HepG2 (cell line): Measurements from ENCODE around the gene FUOM. TPM values are rescaled to one million over a fixed set of nuclear protein-coding genes. Genes with fewer than 3 reads are reported as not detected.

Experiments used
- HHEX ChIP-seq: IDR thresholded peaks from 2 replicates; pipeline ENCODE4 v1.6.1; 2016; ENCODE audit warnings: control low read depth
- KDM5B ChIP-seq: sonication (generic); formaldehyde crosslinking; IDR thresholded peaks from 2 replicates; pipeline ENCODE4 v1.4.0; 2020; ENCODE audit warnings: missing genetic modification reagents, mild to moderate bottlenecking, borderline replicate concordance
- KLF16 ChIP-seq, 2 experiments: sonication (generic) in 1 of 2; formaldehyde crosslinking in 1 of 2; IDR thresholded peaks; 2 replicates each; pipeline versions ENCODE4 v1.6.1 to v1.8.0; 2016 to 2023; ENCODE audit warnings: missing genetic modification reagents in 2 of 2, missing compliant biosample characterization in 1 of 2
- NR2C2 ChIP-seq: sonication (generic); formaldehyde crosslinking; IDR thresholded peaks from 2 replicates; pipeline ENCODE4 v1.4.0; 2020; ENCODE audit warnings: missing genetic modification reagents, mild to moderate bottlenecking, moderate library complexity, borderline replicate concordance
- PBX2 ChIP-seq: IDR thresholded peaks from 2 replicates; pipeline ENCODE4 v1.6.1; 2016; ENCODE audit warnings: control low read depth
- RORA ChIP-seq: sonication (generic); formaldehyde crosslinking; IDR thresholded peaks from 2 replicates; pipeline ENCODE4 v1.5.0; 2020; ENCODE audit warnings: mild to moderate bottlenecking, missing genetic modification reagents, moderate library complexity
- SNAI1 ChIP-seq: sonication (generic); formaldehyde crosslinking; IDR thresholded peaks from 2 replicates; pipeline ENCODE4 v1.5.0; 2020; ENCODE audit warnings: mild to moderate bottlenecking, missing genetic modification reagents, borderline replicate concordance
- SPEN ChIP-seq: sonication (generic); formaldehyde crosslinking; IDR thresholded peaks from 2 replicates; pipeline ENCODE4 v1.5.1; 2020; ENCODE audit warnings: low read depth, mild to moderate bottlenecking, missing genetic modification reagents
- TEAD3 ChIP-seq: optimal IDR thresholded peaks from 2 replicates; pipeline ENCODE3; 2016; ENCODE audit warnings: borderline replicate concordance
- ZBTB20 ChIP-seq: sonication (generic); formaldehyde crosslinking; IDR thresholded peaks from 2 replicates; pipeline ENCODE4 v1.8.1; 2023; ENCODE audit warnings: missing genetic modification reagents, low read depth, mild to moderate bottlenecking, borderline replicate concordance
- ZBTB40 ChIP-seq, 2 experiments: fragments of 450-650 bp in 1 of 2; sonication (generic) in 1 of 2; formaldehyde crosslinking in 1 of 2; IDR thresholded peaks; 2 replicates each; pipeline versions ENCODE4 v1.6.1 to v1.8.0; 2016 to 2022; ENCODE audit warnings: antibody characterized with exemption in 1 of 2, mild to moderate bottlenecking in 1 of 2, missing genetic modification reagents in 1 of 2
- ZNF121 ChIP-seq: sonication (generic); formaldehyde crosslinking; IDR thresholded peaks from 2 replicates; pipeline ENCODE4 v1.5.0; 2020; ENCODE audit warnings: mild to moderate bottlenecking, missing genetic modification reagents
- ZNF280B ChIP-seq: sonication (generic); formaldehyde crosslinking; IDR thresholded peaks from 2 replicates; pipeline ENCODE4 v1.5.0; 2020; ENCODE audit warnings: missing genetic modification reagents, mild to moderate bottlenecking, borderline replicate concordance
- ZNF704 ChIP-seq: sonication (generic); formaldehyde crosslinking; IDR thresholded peaks from 2 replicates; pipeline ENCODE4 v1.8.1; 2023; ENCODE audit warnings: mild to moderate bottlenecking, inconsistent platforms, moderate library complexity, missing genetic modification reagents, borderline replicate concordance
- ZNF772 ChIP-seq: sonication (generic); formaldehyde crosslinking; IDR thresholded peaks from 2 replicates; pipeline ENCODE4 v1.5.0; 2020; ENCODE audit warnings: mild to moderate bottlenecking, missing genetic modification reagents
- polyA plus RNA-seq, 8 experiments: library from polyadenylated mRNA; depleted of rRNA in 3 of 8; stranded (reverse) in 7 of 8; unstranded in 1 of 8; fragments of >200 nt; fragmentation: Illumina TruSeq in 4 of 8; extraction: Trizol in 4 of 8; gene quantifications; 2 replicates each; pipeline versions ENCODE4 v1.2.1 to v1.2.3, GENCODE V29; 2011 to 2016; ENCODE audit warnings: low read depth in 4 of 8, missing spikeins in 1 of 8, mixed read lengths in 1 of 8; ENCODE audit not compliant: insufficient read depth in 1 of 8
- total RNA-seq, 5 experiments: library from RNA; depleted of rRNA; stranded (reverse); fragments of >200 nt; fragmentation: Illumina TruSeq; extraction: Trizol; gene quantifications; 2 replicates each; pipeline ENCODE4 v1.2.3, GENCODE V29; 2016; ENCODE audit warnings: low read depth in 1 of 5

Gene FUOM
- total and polyA plus RNA-seq, 2 of the 13 experiments (the other 11 are each of a cell fraction or from before 2014, with no cell fraction given), result 27.5 to 60.4 TPM

- TF ChIP-seq ZNF704 (no peak), KDM5B (CRISPR knock-in tag) (peak; percentile 26; the same call in 1 of the 2 replicates), NR2C2 (no peak), RORA (CRISPR knock-in tag) (no peak), ZBTB20 (CRISPR knock-in tag) (0 out of 2 replicates have a peak, but pooled peaks have one; percentile 4), ZNF121 (no peak), SPEN (CRISPR knock-in tag) (peak; percentile 11; the same call in 1 of the 2 replicates), ZNF280B (CRISPR knock-in tag) (no peak), PBX2 (CRISPR knock-in tag) (no peak), SNAI1 (CRISPR knock-in tag) (0 out of 2 replicates have a peak, but pooled peaks have one; percentile 37), TEAD3 (CRISPR knock-in tag) (no peak), HHEX (CRISPR knock-in tag) (no peak), ZBTB40 (IDR thresholded peaks at IDR 0.05) (no peak), ZBTB40 (CRISPR knock-in tag; IDR thresholded peaks at IDR 0.05) (0 out of 2 replicates have a peak, but pooled peaks have one; percentile 7), ZNF772 (CRISPR knock-in tag) (0 out of 2 replicates have a peak, but pooled peaks have one; percentile 2), KLF16 (CRISPR knock-in tag; IDR thresholded peaks at IDR 0.05) (0 out of 4 replicates have a peak, but pooled peaks of 1 of the 2 experiments have one; percentile 47)
These were observed 1.1 kb downstream of the FUOM start (continued) for GRCh38 chr10:133356549-133357284.
